ENCODE measurements around the gene TUFT1.
"Not testable (repeated sequence)": the region's sequence is repeated elsewhere in the genome, so short reads cannot be mapped to it uniquely, and the experiment has no call there.

Gene TUFT1

DNA sequence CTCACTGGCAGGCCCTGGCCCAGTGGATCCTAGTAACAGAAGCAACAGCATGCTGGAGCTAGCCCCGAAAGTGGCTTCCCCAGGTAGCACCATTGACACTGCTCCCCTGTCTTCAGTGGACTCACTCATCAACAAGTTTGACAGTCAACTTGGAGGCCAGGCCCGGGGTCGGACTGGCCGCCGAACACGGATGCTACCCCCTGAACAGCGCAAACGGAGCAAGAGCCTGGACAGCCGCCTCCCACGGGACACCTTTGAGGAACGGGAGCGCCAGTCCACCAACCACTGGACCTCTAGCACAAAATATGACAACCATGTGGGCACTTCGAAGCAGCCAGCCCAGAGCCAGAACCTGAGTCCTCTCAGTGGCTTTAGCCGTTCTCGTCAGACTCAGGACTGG is 21.2 kb upstream of the TUFT1 start:
- TF ChIP-seq GABPA (IDR thresholded peaks at IDR 0.05; ENCODE audit: low read depth) = no peak
- TF ChIP-seq, protein P1, sequence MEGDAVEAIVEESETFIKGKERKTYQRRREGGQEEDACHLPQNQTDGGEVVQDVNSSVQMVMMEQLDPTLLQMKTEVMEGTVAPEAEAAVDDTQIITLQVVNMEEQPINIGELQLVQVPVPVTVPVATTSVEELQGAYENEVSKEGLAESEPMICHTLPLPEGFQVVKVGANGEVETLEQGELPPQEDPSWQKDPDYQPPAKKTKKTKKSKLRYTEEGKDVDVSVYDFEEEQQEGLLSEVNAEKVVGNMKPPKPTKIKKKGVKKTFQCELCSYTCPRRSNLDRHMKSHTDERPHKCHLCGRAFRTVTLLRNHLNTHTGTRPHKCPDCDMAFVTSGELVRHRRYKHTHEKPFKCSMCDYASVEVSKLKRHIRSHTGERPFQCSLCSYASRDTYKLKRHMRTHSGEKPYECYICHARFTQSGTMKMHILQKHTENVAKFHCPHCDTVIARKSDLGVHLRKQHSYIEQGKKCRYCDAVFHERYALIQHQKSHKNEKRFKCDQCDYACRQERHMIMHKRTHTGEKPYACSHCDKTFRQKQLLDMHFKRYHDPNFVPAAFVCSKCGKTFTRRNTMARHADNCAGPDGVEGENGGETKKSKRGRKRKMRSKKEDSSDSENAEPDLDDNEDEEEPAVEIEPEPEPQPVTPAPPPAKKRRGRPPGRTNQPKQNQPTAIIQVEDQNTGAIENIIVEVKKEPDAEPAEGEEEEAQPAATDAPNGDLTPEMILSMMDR (IDR thresholded peaks at IDR 0.05; ENCODE audit: insufficient read depth, low read length) = no peak
- TF ChIP-seq SPI1 (IDR thresholded peaks at IDR 0.05; ENCODE audit: borderline replicate concordance, low read depth) = no peak
- TF ChIP-seq, protein P2, sequence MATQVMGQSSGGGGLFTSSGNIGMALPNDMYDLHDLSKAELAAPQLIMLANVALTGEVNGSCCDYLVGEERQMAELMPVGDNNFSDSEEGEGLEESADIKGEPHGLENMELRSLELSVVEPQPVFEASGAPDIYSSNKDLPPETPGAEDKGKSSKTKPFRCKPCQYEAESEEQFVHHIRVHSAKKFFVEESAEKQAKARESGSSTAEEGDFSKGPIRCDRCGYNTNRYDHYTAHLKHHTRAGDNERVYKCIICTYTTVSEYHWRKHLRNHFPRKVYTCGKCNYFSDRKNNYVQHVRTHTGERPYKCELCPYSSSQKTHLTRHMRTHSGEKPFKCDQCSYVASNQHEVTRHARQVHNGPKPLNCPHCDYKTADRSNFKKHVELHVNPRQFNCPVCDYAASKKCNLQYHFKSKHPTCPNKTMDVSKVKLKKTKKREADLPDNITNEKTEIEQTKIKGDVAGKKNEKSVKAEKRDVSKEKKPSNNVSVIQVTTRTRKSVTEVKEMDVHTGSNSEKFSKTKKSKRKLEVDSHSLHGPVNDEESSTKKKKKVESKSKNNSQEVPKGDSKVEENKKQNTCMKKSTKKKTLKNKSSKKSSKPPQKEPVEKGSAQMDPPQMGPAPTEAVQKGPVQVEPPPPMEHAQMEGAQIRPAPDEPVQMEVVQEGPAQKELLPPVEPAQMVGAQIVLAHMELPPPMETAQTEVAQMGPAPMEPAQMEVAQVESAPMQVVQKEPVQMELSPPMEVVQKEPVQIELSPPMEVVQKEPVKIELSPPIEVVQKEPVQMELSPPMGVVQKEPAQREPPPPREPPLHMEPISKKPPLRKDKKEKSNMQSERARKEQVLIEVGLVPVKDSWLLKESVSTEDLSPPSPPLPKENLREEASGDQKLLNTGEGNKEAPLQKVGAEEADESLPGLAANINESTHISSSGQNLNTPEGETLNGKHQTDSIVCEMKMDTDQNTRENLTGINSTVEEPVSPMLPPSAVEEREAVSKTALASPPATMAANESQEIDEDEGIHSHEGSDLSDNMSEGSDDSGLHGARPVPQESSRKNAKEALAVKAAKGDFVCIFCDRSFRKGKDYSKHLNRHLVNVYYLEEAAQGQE (IDR thresholded peaks at IDR 0.05; ENCODE audit: insufficient replicate concordance, low read depth) = no peak
- TF ChIP-seq POLR2AphosphoS5 (IDR thresholded peaks at IDR 0.05; ENCODE audit: low read depth) = no peak
- H3K27me3 ChIP-seq (ENCODE audit: insufficient read depth, poor library complexity, severe bottlenecking) = no peaks in the 10 kb centered on the region
- DNase-seq (ENCODE audit: low read depth in 1 of 2, low spot score in 1 of 2) = no peak
- H3K4me3 ChIP-seq (replicated peaks; ENCODE audit: insufficient read depth, low read length) = no peak overlapping the region
- H3K27ac ChIP-seq (replicated peaks) = no peak overlapping the region

GRCh38 chr1:151519667-151520066 is 20.4 kb upstream of the TUFT1 start:
- TF ChIP-seq POLR2AphosphoS5 (IDR thresholded peaks at IDR 0.05; ENCODE audit: low read depth) = no peak
- TF ChIP-seq, protein P1 (IDR thresholded peaks at IDR 0.05; ENCODE audit: insufficient read depth, low read length) = no peak
- TF ChIP-seq SPI1 (IDR thresholded peaks at IDR 0.05; ENCODE audit: borderline replicate concordance, low read depth) = no peak
- TF ChIP-seq GABPA (IDR thresholded peaks at IDR 0.05; ENCODE audit: low read depth) = no peak
- TF ChIP-seq, protein P2 (IDR thresholded peaks at IDR 0.05; ENCODE audit: insufficient replicate concordance, low read depth) = no peak
- no peak overlapping the region for H3K4me3 ChIP-seq (replicated peaks; ENCODE audit: insufficient read depth, low read length)
- H3K27ac ChIP-seq (replicated peaks) = no peak overlapping the region
- no peak for DNase-seq (ENCODE audit: low read depth in 1 of 2, low spot score in 1 of 2)
- no peaks in the 10 kb centered on the region for H3K27me3 ChIP-seq (ENCODE audit: insufficient read depth, poor library complexity, severe bottlenecking)

DNA sequence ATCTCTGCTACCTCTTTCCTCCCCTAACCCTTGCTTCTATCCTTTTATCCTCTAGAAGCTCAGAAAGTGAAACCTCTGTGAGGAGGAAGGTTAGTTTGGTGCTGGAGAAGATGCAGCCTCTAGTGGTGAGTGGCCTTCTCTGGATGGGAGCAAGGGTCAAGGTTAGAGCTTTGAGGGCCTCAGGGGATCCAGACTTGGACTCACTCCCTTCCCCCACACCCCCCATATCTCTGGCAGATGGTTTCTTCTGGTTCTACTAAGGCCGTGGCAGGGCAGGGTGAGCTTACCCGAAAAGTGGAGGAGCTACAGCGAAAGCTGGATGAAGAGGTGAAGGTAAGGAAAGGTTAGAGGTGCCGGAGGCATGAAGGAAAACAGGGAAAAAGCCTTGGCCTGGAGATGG is 19.8 kb upstream of the TUFT1 start:
- no peak for DNase-seq (ENCODE audit: low read depth in 1 of 2, low spot score in 1 of 2)
- Histone ChIP-seq H3K27ac (replicated peaks) (no peak overlapping the region), H3K27me3 (ENCODE audit: insufficient read depth, poor library complexity, severe bottlenecking) (no peaks in the 10 kb centered on the region), H3K4me3 (replicated peaks; ENCODE audit: insufficient read depth, low read length) (no peak overlapping the region)
- TF ChIP-seq POLR2AphosphoS5 (IDR thresholded peaks at IDR 0.05; ENCODE audit: low read depth) (no peak), GABPA (IDR thresholded peaks at IDR 0.05; ENCODE audit: low read depth) (no peak), SPI1 (IDR thresholded peaks at IDR 0.05; ENCODE audit: borderline replicate concordance, low read depth) (no peak)
- TF ChIP-seq, protein P2 (IDR thresholded peaks at IDR 0.05; ENCODE audit: insufficient replicate concordance, low read depth) = no peak
- TF ChIP-seq, protein P1 (IDR thresholded peaks at IDR 0.05; ENCODE audit: insufficient read depth, low read length) = no peak

- H3K27ac ChIP-seq (replicated peaks); H3K27me3 ChIP-seq (ENCODE audit: insufficient read depth, poor library complexity, severe bottlenecking); DNase-seq (ENCODE audit: low read depth in 1 of 2, low spot score in 1 of 2); H3K4me3 ChIP-seq (replicated peaks; ENCODE audit: insufficient read depth, low read length): not testable (repeated sequence)
Measured at GRCh38 chr1:151522427-151522826, 17.7 kb upstream of the TUFT1 start.

Measured in HL-60 (cell line).